ENCODE data around the gene PSMB1. TPM values are rescaled to one million over a fixed set of nuclear protein-coding genes. Genes with fewer than 3 reads are reported as not detected.

The PSMB1 gene
- total RNA-seq, 4 donors from 2014 or later, result 208 to 291 (median 239) TPM

DNA sequence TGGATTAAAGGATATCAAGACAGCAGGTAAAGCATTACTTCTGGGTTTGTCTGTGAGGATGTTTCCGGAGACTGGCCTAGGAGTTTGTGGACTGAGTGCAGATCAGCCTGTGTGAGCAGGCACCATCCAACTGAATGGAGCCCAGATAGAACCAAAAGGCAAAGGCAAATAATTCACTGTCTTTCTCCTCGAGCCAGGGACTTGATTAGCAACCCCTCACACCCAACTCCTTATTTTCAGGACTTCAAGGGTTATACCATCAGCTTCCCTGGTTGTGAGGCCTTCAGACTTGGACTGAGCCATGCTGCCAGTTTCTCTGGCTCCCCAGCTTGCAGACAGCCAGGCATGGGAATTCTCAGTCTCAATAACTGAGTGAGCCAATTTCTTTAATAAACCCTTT, 19.3 kb downstream of the PSMB1 start:
- TF ChIP-seq, protein P1, sequence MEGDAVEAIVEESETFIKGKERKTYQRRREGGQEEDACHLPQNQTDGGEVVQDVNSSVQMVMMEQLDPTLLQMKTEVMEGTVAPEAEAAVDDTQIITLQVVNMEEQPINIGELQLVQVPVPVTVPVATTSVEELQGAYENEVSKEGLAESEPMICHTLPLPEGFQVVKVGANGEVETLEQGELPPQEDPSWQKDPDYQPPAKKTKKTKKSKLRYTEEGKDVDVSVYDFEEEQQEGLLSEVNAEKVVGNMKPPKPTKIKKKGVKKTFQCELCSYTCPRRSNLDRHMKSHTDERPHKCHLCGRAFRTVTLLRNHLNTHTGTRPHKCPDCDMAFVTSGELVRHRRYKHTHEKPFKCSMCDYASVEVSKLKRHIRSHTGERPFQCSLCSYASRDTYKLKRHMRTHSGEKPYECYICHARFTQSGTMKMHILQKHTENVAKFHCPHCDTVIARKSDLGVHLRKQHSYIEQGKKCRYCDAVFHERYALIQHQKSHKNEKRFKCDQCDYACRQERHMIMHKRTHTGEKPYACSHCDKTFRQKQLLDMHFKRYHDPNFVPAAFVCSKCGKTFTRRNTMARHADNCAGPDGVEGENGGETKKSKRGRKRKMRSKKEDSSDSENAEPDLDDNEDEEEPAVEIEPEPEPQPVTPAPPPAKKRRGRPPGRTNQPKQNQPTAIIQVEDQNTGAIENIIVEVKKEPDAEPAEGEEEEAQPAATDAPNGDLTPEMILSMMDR (IDR thresholded peaks at IDR 0.05; ENCODE audit: low read depth), result no peak

DNA sequence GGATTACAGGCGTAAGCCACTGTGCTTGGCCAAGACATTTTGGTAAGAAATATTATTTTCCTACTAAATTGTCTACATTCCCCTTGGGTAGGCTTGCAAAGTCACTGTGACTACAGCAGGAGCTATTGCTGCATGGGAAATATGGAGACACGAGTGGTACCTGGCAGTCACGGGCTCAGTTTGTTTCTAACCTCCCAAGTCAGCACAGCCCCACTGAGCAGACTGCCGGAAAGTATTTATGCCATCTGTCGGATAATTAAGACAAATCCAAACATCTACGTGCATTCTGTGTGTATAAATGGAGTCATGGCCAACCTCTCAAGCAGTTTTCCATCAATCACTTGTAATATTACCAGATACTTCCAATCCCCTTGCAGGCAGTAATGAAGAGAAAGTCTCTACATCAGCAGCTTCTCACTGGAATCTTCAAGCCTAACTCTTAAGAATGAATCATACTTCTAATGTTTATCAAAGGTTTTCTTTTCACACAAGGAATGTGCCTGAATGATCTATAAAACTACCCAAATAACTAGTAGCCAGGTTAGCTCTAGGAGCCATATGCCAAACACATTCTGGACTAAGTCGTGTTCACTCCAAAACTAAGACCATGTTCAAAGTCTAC, 20.1 kb downstream of the PSMB1 start:
- TF ChIP-seq, protein P1 (IDR thresholded peaks at IDR 0.05; ENCODE audit: low read depth), result no peak

DNA sequence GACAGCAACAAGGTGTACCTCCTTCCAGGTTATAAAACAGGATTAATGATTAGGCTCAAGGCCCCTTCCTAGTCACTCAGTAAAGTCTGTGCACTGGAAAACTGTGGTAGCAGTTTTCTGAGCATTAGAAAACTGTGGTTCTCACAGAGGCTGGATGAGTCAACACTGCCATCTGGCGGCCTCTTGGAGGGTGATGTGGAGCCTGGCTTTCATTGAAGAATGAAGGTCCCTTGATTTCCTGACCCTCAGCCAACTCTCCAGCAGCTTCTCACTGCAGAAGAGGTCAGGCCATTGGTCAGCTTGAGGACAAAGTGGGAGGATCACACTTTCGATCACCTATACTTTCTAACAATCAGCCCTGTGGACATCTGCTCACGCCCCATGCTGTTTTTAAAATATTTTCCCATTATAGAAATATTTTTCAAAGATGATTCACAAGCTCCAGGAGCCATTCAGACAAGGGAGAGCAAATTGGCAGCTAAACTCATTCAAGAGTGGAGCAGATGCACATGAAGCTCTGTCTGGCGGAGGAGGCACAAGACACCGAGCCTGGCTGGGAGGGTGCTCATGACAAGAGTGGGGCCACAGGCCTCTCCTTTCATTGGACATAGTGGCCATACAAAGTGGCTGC, 23.2 kb downstream of the PSMB1 start:
- TF ChIP-seq, protein P1 (IDR thresholded peaks at IDR 0.05; ENCODE audit: low read depth), result no peak

DNA sequence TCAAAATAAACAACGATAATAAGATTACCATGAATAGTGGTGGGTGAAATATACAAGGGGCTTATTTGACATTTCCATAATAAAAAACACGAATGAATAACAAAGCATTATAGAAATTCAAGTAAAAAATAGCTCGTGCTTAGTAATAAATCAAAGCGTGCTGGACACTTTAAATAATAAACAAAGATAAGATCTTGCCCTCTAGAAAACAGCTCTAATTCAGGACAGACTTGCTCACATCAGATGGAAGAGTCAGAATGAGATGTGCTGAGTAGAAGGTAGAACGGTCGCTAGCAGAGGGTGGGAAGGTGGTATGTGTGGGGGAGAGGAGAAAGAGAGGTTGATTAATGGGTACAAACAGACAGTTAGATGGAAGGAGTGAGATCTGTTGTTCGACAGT, 27.3 kb downstream of the PSMB1 start:
- TF ChIP-seq, protein P1 (IDR thresholded peaks at IDR 0.05; ENCODE audit: low read depth), result no peak

DNA sequence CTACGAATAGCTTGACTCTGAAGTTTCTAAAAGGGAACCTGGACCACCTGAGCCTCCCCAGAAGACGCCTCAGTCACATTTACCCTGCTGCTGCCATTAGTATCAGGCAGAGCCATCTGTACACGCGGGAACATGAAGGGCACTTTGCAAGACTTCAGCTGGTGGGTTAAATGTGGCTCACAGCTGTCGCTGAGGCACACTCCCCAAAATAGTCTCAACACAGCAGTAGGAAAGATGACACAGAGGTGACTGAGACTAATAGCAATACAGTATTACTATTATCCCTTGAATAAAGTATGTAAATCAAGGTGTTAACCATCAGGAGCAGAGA, 29.0 kb downstream of the PSMB1 start:
- TF ChIP-seq, protein P1 (IDR thresholded peaks at IDR 0.05; ENCODE audit: low read depth), result no peak

DNA sequence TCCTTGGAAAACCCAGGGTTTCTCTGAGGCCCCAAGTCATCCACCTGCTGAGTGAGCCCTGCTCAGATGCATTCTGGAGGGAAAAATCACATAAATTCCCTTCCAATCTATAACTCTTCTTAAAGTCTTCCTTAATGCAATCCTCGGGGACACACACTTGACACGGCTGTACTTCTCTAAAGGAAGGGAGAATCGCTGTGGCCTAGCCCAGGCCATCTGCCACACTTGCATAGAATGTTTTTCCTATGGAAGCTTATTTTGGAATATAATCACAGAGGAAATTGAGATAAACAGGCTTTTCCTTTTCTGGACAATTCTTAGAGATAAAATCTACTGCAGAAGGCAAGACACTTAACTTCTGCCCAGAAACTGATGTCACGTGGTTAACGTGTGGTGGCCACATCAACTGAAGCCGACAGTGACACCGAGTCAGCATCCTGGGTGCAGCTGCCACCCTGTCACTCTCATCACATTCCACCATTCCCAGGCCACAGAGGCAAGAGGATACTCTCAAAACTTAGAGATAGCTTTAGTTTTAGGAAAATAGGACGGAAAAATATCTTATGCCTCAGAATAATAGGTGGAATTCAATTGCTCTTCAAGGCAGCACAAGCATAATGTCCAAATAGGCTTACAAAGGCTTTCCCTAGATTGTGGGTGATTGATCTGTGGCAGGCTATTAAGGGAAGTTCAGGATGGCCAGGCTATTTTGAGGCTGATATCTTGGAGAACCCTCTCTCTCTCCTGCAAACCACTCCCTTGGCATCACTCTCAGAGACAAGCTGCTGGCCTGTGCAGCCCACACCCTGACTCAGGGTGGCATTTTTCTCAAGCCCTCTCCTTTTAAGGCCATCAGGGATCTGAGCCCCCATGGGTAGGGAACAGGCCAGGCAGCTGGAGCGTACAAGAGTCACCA, 29.6 kb downstream of the PSMB1 start:
- TF ChIP-seq, protein P1 (IDR thresholded peaks at IDR 0.05; ENCODE audit: low read depth), result no peak

DNA sequence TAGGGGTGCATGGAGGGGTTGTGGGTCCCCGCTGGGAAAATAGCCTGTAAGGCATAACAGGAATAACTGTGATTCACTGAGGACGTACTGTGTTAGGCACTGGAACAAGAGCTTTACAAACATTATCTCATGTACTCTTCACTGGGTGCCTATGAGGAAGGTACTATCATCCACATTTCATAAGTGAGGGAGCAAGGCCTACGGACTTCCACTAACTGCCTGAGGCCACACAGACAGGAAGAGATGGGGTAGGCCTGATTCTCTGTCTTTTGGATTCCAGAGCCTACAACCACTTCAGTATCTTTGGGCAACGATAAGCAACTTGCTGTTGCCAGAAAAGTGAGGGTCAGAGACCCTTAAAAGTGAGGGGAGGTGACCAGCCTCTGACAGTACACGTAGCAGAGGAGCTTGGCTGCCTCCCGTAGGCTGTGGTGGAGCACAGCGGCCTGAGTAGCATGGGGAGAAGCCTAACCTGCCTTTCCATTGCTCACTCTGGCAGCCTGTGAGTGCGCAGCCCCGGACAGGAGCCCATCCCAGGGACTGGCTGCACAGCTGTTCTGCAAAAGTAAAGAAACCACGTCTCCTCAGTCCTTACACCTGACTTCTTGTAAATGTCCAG, 30.4 kb downstream of the PSMB1 start:
- TF ChIP-seq, protein P1 (IDR thresholded peaks at IDR 0.05; ENCODE audit: low read depth), result no peak

All from subcutaneous adipose tissue (tissue), 4 donors.